PFSK-1 (cell line): ENCODE results near the gene FGF4.

ENCODE experiments used
- FOXP2 ChIP-seq: optimal IDR thresholded peaks from 2 replicates; pipeline ENCODE3; 2011; ENCODE audit warnings: borderline replicate concordance, control low read depth, inconsistent platforms; ENCODE audit not compliant: insufficient read depth; ENCODE audit errors: extremely low read length, extremely low read depth
- POLR2AphosphoS5 ChIP-seq: IDR thresholded peaks from 2 replicates; pipeline ENCODE4 v1.6.1; 2012; ENCODE audit warnings: low read depth, mild to moderate bottlenecking, control low read depth, low read length, moderate library complexity
- REST ChIP-seq, 2 experiments: IDR thresholded peaks; 2 replicates each; pipeline versions ENCODE4 v1.6.1 to v1.8.0; 2011 to 2012; ENCODE audit warnings: low read depth in 2 of 2, low read length in 2 of 2, control low read depth in 1 of 2, inconsistent platforms in 1 of 2, mild to moderate bottlenecking in 1 of 2, moderate library complexity in 1 of 2; ENCODE audit not compliant: insufficient read depth in 1 of 2
- SIN3A ChIP-seq: IDR thresholded peaks from 2 replicates; pipeline ENCODE4 v1.6.1; 2012; ENCODE audit warnings: mild to moderate bottlenecking, low read length, moderate library complexity, borderline replicate concordance; ENCODE audit not compliant: insufficient read depth
- TAF1 ChIP-seq: IDR thresholded peaks from 2 replicates; pipeline ENCODE4 v1.6.1; 2012; ENCODE audit warnings: low read length, control low read depth, borderline replicate concordance; ENCODE audit not compliant: insufficient read depth

The FGF4 gene

GRCh38 chr11:69746140-69746539 lies 29.0 kb downstream of the FGF4 start:
- TF ChIP-seq FOXP2 = no peak
- TF ChIP-seq REST (IDR thresholded peaks at IDR 0.05; ENCODE audit: insufficient read depth in 1 of 2, low read depth in 2 of 2, low read length in 2 of 2) = no peak
- TF ChIP-seq POLR2AphosphoS5 = no peak
- no peak for TF ChIP-seq SIN3A
- TF ChIP-seq TAF1 = no peak

DNA sequence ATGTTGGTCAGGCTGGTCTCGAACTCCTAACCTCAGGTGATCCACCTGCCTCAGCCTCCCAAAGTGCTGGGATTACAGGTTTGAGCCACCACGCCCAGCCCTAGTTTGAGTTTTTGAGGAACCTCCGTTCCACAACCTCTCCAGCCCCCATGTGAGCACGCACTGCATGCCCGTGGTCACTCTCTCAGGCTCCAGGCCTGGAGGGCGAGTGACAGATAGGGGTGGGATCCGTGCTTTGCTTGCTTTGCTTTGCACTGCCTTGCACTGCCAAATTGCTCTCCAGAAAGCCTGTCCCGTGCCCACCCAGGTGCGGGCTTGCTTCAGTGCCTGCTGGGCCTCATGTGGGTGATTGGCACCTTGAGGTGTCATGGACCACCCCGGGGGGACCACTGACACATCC lies 29.9 kb downstream of the FGF4 start:
- TF ChIP-seq POLR2AphosphoS5 (no peak), SIN3A (no peak), TAF1 (no peak), REST (IDR thresholded peaks at IDR 0.05; ENCODE audit: insufficient read depth in 1 of 2, low read depth in 2 of 2, low read length in 2 of 2) (no peak), FOXP2 (no peak)

- TF ChIP-seq POLR2AphosphoS5 (no peak), REST (IDR thresholded peaks at IDR 0.05; ENCODE audit: insufficient read depth in 1 of 2, low read depth in 2 of 2, low read length in 2 of 2) (no peak), TAF1 (no peak), SIN3A (no peak), FOXP2 (no peak)
Measured at GRCh38 chr11:69744435-69744834, 30.7 kb downstream of the FGF4 start.

DNA sequence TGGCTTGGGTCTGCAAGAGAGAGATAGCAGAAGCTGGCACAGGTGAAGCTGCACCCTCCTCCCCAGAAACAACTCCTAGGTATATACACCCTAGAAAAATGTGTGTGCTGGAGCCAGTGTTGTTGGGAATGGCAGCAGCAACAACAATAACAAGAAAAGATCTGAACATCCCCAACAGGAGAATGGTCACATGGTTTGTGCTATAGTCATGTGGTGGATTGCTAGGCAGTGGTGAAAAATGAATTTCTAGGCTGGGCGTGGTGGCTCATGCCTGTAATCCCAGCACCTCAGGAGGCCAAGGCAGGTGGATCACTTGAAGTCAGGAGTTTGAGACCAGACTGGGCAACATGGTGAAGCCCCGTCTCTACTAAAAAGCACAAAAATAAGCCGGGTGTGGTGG lies 40.3 kb downstream of the FGF4 start:
- TF ChIP-seq POLR2AphosphoS5 = no peak
- TF ChIP-seq SIN3A = no peak
- no peak for TF ChIP-seq REST (IDR thresholded peaks at IDR 0.05; ENCODE audit: insufficient read depth in 1 of 2, low read depth in 2 of 2, low read length in 2 of 2)
- TF ChIP-seq TAF1 = no peak
- TF ChIP-seq FOXP2 = no peak

DNA sequence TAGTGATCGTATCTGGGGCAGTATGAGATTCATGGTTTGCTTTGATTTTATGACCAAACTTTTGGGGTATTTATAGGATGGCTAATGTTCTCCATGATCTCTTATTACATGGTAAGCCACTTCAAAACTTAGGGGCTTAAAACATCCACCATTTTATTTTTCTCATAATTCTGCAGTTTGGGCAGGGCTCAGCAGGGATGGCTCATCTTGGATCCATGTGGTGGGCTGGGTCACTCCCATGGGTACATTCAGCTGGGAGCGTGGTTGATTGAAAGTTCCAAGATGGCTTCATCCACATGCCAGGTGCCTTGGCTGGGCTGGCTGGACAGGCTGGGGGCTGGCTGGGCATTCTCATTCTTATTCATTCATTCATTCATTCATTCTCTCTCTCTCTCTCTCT lies 40.8 kb downstream of the FGF4 start:
- TF ChIP-seq TAF1 = no peak
- TF ChIP-seq POLR2AphosphoS5 = no peak
- TF ChIP-seq FOXP2 = no peak
- no peak for TF ChIP-seq REST (IDR thresholded peaks at IDR 0.05; ENCODE audit: insufficient read depth in 1 of 2, low read depth in 2 of 2, low read length in 2 of 2)
- no peak for TF ChIP-seq SIN3A
